Endothelial cell of umbilical vein (primary cell): Measurements from ENCODE around the gene CDC42EP4. TPM values are rescaled to one million over a fixed set of nuclear protein-coding genes. Genes with fewer than 3 reads are reported as not detected.

Source experiments
- BruUV-seq: library from RNA; stranded (reverse); fragments of 400-500 nt; replicated peaks from 2 replicates; lab custom pipeline; 2021; lab: Mats Ljungman, UMichigan
- CTCF ChIA-PET: fragments of 300-600, 350-600 bp; sonication (Branson Sonifier 250); formaldehyde crosslinking; loops from one replicate; lab custom pipeline; 2021; ENCODE audit warnings: antibody characterized with exemption, inconsistent platforms; lab: Charles Lee
- POLR2A ChIA-PET: fragments of 300-600, 350-600 bp; sonication (Branson Sonifier 250); formaldehyde crosslinking; loops from one replicate; lab custom pipeline; 2021; ENCODE audit warnings: antibody characterized with exemption, inconsistent platforms; lab: Charles Lee
- DNase-seq: peaks from one replicate; pipeline ENCODE4 v3.0.0-alpha.2; 2011; ENCODE audit warnings: low read depth, low spot score
- FAIRE-seq: peaks from 2 replicates; lab custom pipeline; 2011; peaks lifted over from hg19 to GRCh38; lab: Jason Lieb, UNC
- H2AFZ ChIP-seq: 2 replicates; pipeline ENCODE4 v1.6.0; 2012; ENCODE audit warnings: low read depth, low read length, control low read depth, inconsistent platforms
- H3K27ac ChIP-seq: 2 replicates; pipeline ENCODE4 v1.5.1; 2011; ENCODE audit warnings: low read depth, mild to moderate bottlenecking, control low read depth, low read length, moderate library complexity; ENCODE audit not compliant: insufficient read depth
- H3K27me3 ChIP-seq, 2 experiments: 2 replicates each; pipeline versions ENCODE4 v1.6.0 to v1.6.1; 2011; ENCODE audit warnings: low read length in 2 of 2, mixed read lengths in 1 of 2; ENCODE audit not compliant: control insufficient read depth in 2 of 2, insufficient read depth in 2 of 2
- H3K36me3 ChIP-seq, 2 experiments: 2 replicates in 1 of 2; 3 replicates in 1 of 2; pipeline ENCODE4 v1.5.1; 2011; ENCODE audit warnings: low read length in 2 of 2, mild to moderate bottlenecking in 1 of 2, moderate library complexity in 1 of 2; ENCODE audit not compliant: control insufficient read depth in 2 of 2, insufficient read depth in 2 of 2; ENCODE audit errors: extremely low read depth in 1 of 2
- H3K4me1 ChIP-seq: 3 replicates; pipeline ENCODE4 v1.5.1; 2011; ENCODE audit warnings: mild to moderate bottlenecking, low read length; ENCODE audit not compliant: control insufficient read depth, insufficient read depth; ENCODE audit errors: extremely low read depth
- H3K4me2 ChIP-seq: 2 replicates; pipeline ENCODE4 v1.6.1; 2011; ENCODE audit warnings: low read length, control low read depth, mixed read lengths; ENCODE audit not compliant: insufficient read depth
- H3K4me3 ChIP-seq, 3 experiments: fragments of 200-600 bp in 1 of 3; sonication (generic), shearing (Covaris generic) in 1 of 3; replicated peaks in 1 of 3; 2 replicates each; pipeline ENCODE4 v1.5.1; 2011 to 2016; ENCODE audit warnings: control low read depth in 3 of 3, low read length in 3 of 3, mild to moderate bottlenecking in 2 of 3, inconsistent platforms in 1 of 3, low read depth in 1 of 3, moderate library complexity in 1 of 3; ENCODE audit not compliant: insufficient read depth in 1 of 3
- H3K79me2 ChIP-seq: 2 replicates; pipeline ENCODE4 v1.6.0; 2012; ENCODE audit warnings: low read length, inconsistent platforms; ENCODE audit not compliant: control insufficient read depth, insufficient read depth
- H3K9ac ChIP-seq: replicated peaks from 2 replicates; pipeline ENCODE3; 2011; ENCODE audit warnings: low read length, control low read depth; ENCODE audit not compliant: insufficient read depth; ENCODE audit errors: extremely low read depth
- H3K9me1 ChIP-seq: replicated peaks from 3 replicates; pipeline ENCODE4 v1.6.0; 2011; ENCODE audit warnings: mild to moderate bottlenecking, low read length; ENCODE audit not compliant: control insufficient read depth, insufficient read depth; ENCODE audit errors: extremely low read depth
- H3K9me3 ChIP-seq: replicated peaks from 2 replicates; pipeline ENCODE4 v1.5.1; 2012; ENCODE audit warnings: low read length, inconsistent platforms; ENCODE audit not compliant: control insufficient read depth, insufficient read depth
- H4K20me1 ChIP-seq: replicated peaks from 2 replicates; pipeline ENCODE3; 2011; ENCODE audit warnings: mild to moderate bottlenecking, low read length; ENCODE audit not compliant: control insufficient read depth, insufficient read depth; ENCODE audit errors: extremely low read depth
- CTCF ChIP-seq, 2 donors: IDR thresholded peaks; 1 replicate in 1 of 2; 2 replicates in 1 of 2; pipeline ENCODE4 v1.5.1; 2011; ENCODE audit warnings: low read length in 2 of 2, mild to moderate bottlenecking in 2 of 2, moderate library complexity in 2 of 2, control low read depth in 1 of 2, inconsistent platforms in 1 of 2, low read depth in 1 of 2; ENCODE audit not compliant: insufficient read depth in 1 of 2; ENCODE audit errors: extremely low read depth in 1 of 2
- EZH2 ChIP-seq: IDR thresholded peaks from 2 replicates; pipeline ENCODE4 v1.6.1; 2012; ENCODE audit warnings: borderline replicate concordance, low read depth, mild to moderate bottlenecking, moderate library complexity, low read length, inconsistent platforms; ENCODE audit not compliant: severe bottlenecking
- FOS ChIP-seq: IDR thresholded peaks from 2 replicates; pipeline ENCODE4 v1.6.1; 2011; ENCODE audit warnings: mild to moderate bottlenecking, low read length, moderate library complexity, borderline replicate concordance; ENCODE audit not compliant: insufficient read depth
- GATA2 ChIP-seq: IDR thresholded peaks from 2 replicates; pipeline ENCODE4 v1.7.0; 2011; ENCODE audit warnings: low read depth, mild to moderate bottlenecking, moderate library complexity, mixed read lengths, low read length; ENCODE audit not compliant: insufficient read length, insufficient read depth
- JUN ChIP-seq: IDR thresholded peaks from 2 replicates; pipeline ENCODE4 v1.6.1; 2011; ENCODE audit warnings: borderline replicate concordance, low read depth; ENCODE audit not compliant: insufficient read length, insufficient read depth
- MAX ChIP-seq: IDR thresholded peaks from 2 replicates; pipeline ENCODE4 v1.6.1; 2011; ENCODE audit not compliant: insufficient read depth, insufficient read length
- MYC ChIP-seq: IDR thresholded peaks from one replicate; pipeline ENCODE4 v1.6.1; 2011; ENCODE audit warnings: mild to moderate bottlenecking, low read depth, low read length
- POLR2A ChIP-seq: IDR thresholded peaks from 2 replicates; pipeline ENCODE4 v1.6.1; 2012; ENCODE audit warnings: low read depth, mild to moderate bottlenecking, control low read depth, low read length
- POLR2AphosphoS5 ChIP-seq: IDR thresholded peaks from 2 replicates; pipeline ENCODE4 v1.6.1; 2012; ENCODE audit warnings: low read depth, mild to moderate bottlenecking, control low read depth, low read length, moderate library complexity; ENCODE audit not compliant: insufficient read depth
- dilution Hi-C: fragments of 300-500 bp; cut with MboI; formaldehyde crosslinking; loops from one replicate; pipeline ENCODE4 v1.15.0; 2019; ENCODE audit warnings: low sequenced_read_pairs; ENCODE audit not compliant: extremely low pct_ligation_motif_present
- intact Hi-C: fragments of 100-400 bp; cut with micrococcal nuclease; formaldehyde crosslinking; loops from one replicate; pipeline ENCODE4 v1.10.0; 2022
- polyA plus RNA-seq, 4 experiments: library from polyadenylated mRNA; depleted of rRNA in 3 of 4; stranded (reverse) in 3 of 4; unstranded in 1 of 4; fragments of >200 nt; gene quantifications; 2 replicates each; pipeline versions ENCODE4 v1.2.1 to v1.2.3, GENCODE V29; 2011 to 2012; ENCODE audit warnings: missing spikeins in 1 of 4
- total RNA-seq: library from RNA; stranded (reverse); gene quantifications from 2 replicates; pipeline ENCODE4 v1.2.3, GENCODE V29; 2021

CDC42EP4 gene
- total and polyA plus RNA-seq, 2 donors (not counting 3 experiments of a cell fraction or from before 2014, with no cell fraction given), result 11.4 to 19.6 TPM

GRCh38 chr17:73354423-73355284 is 42.9 kb upstream of the CDC42EP4 start:
- FAIRE-seq, result no peak
- intact Hi-C loops, result no loop called here

More at GRCh38 chr17:73354423-73355284, 42.9 kb upstream of the CDC42EP4 start:
- no TSS peak for BruUV-seq
- H4K20me1 ChIP-seq, result no peaks in the 10 kb centered on the region
- no peak overlapping the region for H3K4me3 ChIP-seq
- no peaks in the 10 kb centered on the region for H3K9me1 ChIP-seq
- no peaks in the 10 kb centered on the region for H3K27me3 ChIP-seq
- H3K79me2 ChIP-seq, result no peaks in the 10 kb centered on the region
- ChIA-PET POLR2A (no interaction called here), CTCF (interaction anchor here (0.9 kb wide), 1 partner anchor 15 kb away, joined by 4 read pairs; no protein-coding TSS in a partner anchor)
- TF ChIP-seq EZH2, result no peak
- TF ChIP-seq POLR2A, result no peak
- no peak for TF ChIP-seq GATA2
- no peak for TF ChIP-seq MAX
- no peak for TF ChIP-seq JUN
- TF ChIP-seq MYC, result no peak
- TF ChIP-seq POLR2AphosphoS5, result no peak
- TF ChIP-seq FOS, result no peak
- TF ChIP-seq CTCF (IDR thresholded peaks at IDR 0.05; ENCODE audit: extremely low read depth in 1 of 2, insufficient read depth in 1 of 2, low read depth in 1 of 2, low read length in 2 of 2), result no peak
- no peak for DNase-seq
- H3K9ac ChIP-seq, result no peak overlapping the region
- no peaks in the 10 kb centered on the region for H3K4me1 ChIP-seq
- H3K36me3 ChIP-seq, result no peaks in the 10 kb centered on the region
- H3K27ac ChIP-seq, result no peak overlapping the region
- dilution Hi-C loops, result no loop called here
- no peak overlapping the region for H2AFZ ChIP-seq
- no peak overlapping the region for H3K4me2 ChIP-seq
- H3K9me3 ChIP-seq, result no peaks in the 10 kb centered on the region
